MM.1S (cell line): ENCODE measurements around the gene NLGN1.

ENCODE experiments used
- DNase-seq: peaks from one replicate; pipeline ENCODE4 v3.0.0-alpha.2; 2015
- H2AFZ ChIP-seq: fragments of 300-600 bp; sonication (generic); 2 replicates; pipeline ENCODE4 v1.6.0; 2016; ENCODE audit warnings: antibody characterized with exemption, low read length
- H3F3A ChIP-seq: fragments of 300-600 bp; sonication (generic); 2 replicates; pipeline ENCODE4 v1.6.1; 2016; ENCODE audit warnings: mild to moderate bottlenecking, antibody characterized with exemption, low read length, moderate library complexity, mixed read lengths; ENCODE audit not compliant: insufficient read depth
- H3K27ac ChIP-seq: fragments of 300-600 bp; sonication (generic); 2 replicates; pipeline ENCODE4 v1.5.1; 2016; ENCODE audit warnings: mild to moderate bottlenecking, low read length
- H3K27me3 ChIP-seq: fragments of 300-600 bp; sonication (generic); replicated peaks from 2 replicates; pipeline ENCODE4 v1.6.0; 2016; ENCODE audit warnings: low read length; ENCODE audit not compliant: insufficient read depth
- H3K36me3 ChIP-seq: fragments of 300-600 bp; sonication (generic); replicated peaks from 2 replicates; pipeline ENCODE4 v1.6.1; 2016; ENCODE audit warnings: mild to moderate bottlenecking, low read length, mixed read lengths; ENCODE audit not compliant: insufficient read depth
- H3K4me1 ChIP-seq: fragments of 300-600 bp; sonication (generic); 2 replicates; pipeline ENCODE4 v1.6.1; 2016; ENCODE audit warnings: low read length, mixed read lengths
- H3K4me2 ChIP-seq: fragments of 300-600 bp; sonication (generic); 2 replicates; pipeline ENCODE4 v1.6.0; 2016; ENCODE audit warnings: low read depth, low read length
- H3K4me3 ChIP-seq: fragments of 300-600 bp; sonication (generic); 2 replicates; pipeline ENCODE4 v1.5.1; 2016; ENCODE audit warnings: low read length, mixed read lengths
- H3K79me2 ChIP-seq: fragments of 300-600 bp; sonication (generic); 2 replicates; pipeline ENCODE4 v1.6.1; 2016; ENCODE audit warnings: mixed run types, low read length, mixed read lengths
- H3K9ac ChIP-seq: fragments of 300-600 bp; sonication (generic); 2 replicates; pipeline ENCODE4 v1.6.1; 2016; ENCODE audit warnings: low read length, mixed read lengths
- H3K9me2 ChIP-seq: fragments of 300-600 bp; sonication (generic); replicated peaks from 2 replicates; pipeline ENCODE4 v1.6.1; 2016; ENCODE audit warnings: mild to moderate bottlenecking, low read length, mixed read lengths; ENCODE audit not compliant: insufficient read depth
- H3K9me3 ChIP-seq: fragments of 300-600 bp; sonication (generic); replicated peaks from 2 replicates; pipeline ENCODE4 v1.6.1; 2016; ENCODE audit warnings: mild to moderate bottlenecking, low read length, mixed read lengths; ENCODE audit not compliant: insufficient read depth
- H4K20me1 ChIP-seq: fragments of 300-600 bp; sonication (generic); 2 replicates; pipeline ENCODE4 v1.6.1; 2016; ENCODE audit warnings: mild to moderate bottlenecking, low read length, moderate library complexity, mixed read lengths; ENCODE audit not compliant: insufficient read depth
- EZH2 ChIP-seq: fragments of 300-600 bp; sonication (generic); optimal IDR thresholded peaks from 2 replicates; pipeline ENCODE3; 2017; ENCODE audit warnings: low read depth, mild to moderate bottlenecking, antibody characterized with exemption, low read length, mixed read lengths
- EZH2phosphoT487 ChIP-seq: fragments of 300-600 bp; sonication (generic); IDR thresholded peaks from 2 replicates; pipeline ENCODE4 v1.6.1; 2018; ENCODE audit warnings: antibody characterized with exemption, low read length
- TF ChIP-seq, protein P1 (sequence below): fragments of 300-600 bp; sonication (generic); IDR thresholded peaks from 2 replicates; pipeline ENCODE4 v1.5.1; 2016; ENCODE audit warnings: antibody characterized with exemption, low read length, mixed read lengths

Gene NLGN1

DNA sequence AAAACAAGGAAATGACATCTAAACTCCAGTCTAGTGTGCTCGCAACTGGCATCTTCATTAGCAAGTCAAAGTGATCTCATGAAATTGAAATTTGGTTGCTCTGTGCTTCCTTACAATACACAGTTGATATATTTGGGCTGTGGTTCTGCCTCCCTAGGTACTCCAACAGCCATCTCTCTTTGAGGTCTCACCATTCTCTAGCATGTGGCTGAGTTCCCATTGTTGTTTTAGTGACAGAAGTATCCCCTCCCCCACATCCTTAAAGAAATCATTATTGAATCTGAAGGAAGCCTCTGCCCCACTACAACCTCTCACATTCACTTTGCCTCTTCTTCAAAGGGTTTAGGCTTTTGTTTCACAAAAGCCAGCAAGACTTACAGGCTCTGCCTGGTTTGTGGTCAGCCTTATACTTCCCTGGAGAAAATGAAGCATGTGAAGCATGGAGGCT lies 516.5 kb downstream of the NLGN1 start:
- no peaks in the 10 kb centered on the region for H4K20me1 ChIP-seq
- H3K9me2 ChIP-seq: no peaks in the 10 kb centered on the region
- H3K4me2 ChIP-seq: no peak overlapping the region
- H2AFZ ChIP-seq: no peak overlapping the region
- TF ChIP-seq EZH2phosphoT487 (no peak), EZH2 (no peak)
- TF ChIP-seq, protein P1, sequence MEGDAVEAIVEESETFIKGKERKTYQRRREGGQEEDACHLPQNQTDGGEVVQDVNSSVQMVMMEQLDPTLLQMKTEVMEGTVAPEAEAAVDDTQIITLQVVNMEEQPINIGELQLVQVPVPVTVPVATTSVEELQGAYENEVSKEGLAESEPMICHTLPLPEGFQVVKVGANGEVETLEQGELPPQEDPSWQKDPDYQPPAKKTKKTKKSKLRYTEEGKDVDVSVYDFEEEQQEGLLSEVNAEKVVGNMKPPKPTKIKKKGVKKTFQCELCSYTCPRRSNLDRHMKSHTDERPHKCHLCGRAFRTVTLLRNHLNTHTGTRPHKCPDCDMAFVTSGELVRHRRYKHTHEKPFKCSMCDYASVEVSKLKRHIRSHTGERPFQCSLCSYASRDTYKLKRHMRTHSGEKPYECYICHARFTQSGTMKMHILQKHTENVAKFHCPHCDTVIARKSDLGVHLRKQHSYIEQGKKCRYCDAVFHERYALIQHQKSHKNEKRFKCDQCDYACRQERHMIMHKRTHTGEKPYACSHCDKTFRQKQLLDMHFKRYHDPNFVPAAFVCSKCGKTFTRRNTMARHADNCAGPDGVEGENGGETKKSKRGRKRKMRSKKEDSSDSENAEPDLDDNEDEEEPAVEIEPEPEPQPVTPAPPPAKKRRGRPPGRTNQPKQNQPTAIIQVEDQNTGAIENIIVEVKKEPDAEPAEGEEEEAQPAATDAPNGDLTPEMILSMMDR: no peak
- H3K36me3 ChIP-seq: no peaks in the 10 kb centered on the region
- peaks cover 16% of the 10 kb centered on the region for H3K4me1 ChIP-seq
- no peak overlapping the region for H3K9ac ChIP-seq
- H3K79me2 ChIP-seq: no peaks in the 10 kb centered on the region
- DNase-seq: no peak
- no peaks in the 10 kb centered on the region for H3F3A ChIP-seq
- no peak overlapping the region for H3K27ac ChIP-seq
- no peaks in the 10 kb centered on the region for H3K27me3 ChIP-seq
- no peaks in the 10 kb centered on the region for H3K9me3 ChIP-seq
- H3K4me3 ChIP-seq: no peak overlapping the region

DNA sequence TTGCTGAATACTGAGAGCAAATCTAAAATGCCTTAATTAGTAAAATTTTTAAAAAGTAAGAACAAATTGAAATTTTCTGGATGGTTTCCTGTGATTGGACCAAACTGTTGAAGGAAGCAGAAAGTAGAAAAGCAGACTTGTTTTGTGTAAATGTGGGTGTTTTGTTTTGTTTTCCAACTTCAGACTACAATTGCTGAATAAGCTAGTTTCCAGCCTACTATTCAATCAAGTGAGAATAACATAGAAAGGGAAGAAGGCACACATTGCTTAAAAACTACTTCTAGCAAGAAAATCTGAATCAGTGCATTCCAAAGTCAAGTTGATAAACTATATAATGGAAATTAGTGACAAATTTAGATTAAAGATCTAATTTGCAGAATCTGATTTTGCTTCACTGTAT lies 519.3 kb downstream of the NLGN1 start:
- no peak overlapping the region for H3K9ac ChIP-seq

DNA sequence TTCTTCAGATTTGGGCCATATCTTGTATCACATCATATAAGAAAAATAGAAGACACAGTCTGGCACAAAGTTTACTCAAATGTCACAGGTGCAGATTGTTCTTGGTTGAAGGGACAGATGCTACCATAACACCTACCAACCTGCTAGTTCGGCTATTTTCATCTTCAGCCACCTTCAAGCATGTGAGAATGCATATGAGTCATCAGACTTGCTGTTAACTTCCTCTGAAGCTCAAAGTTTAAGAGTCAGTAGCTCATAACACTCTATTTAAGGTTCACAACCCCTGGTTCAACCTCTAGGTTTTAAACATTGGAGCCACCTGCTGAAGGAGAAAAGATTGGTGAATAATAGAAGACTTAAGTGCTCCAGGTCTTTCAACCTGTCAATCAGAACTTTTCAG lies 522.8 kb downstream of the NLGN1 start:
- no peak for TF ChIP-seq EZH2phosphoT487
- TF ChIP-seq EZH2: no peak
- TF ChIP-seq, protein P1: peak; percentile 31
- Histone ChIP-seq H2AFZ (peak overlapping the region; percentile 28), H3F3A (peaks cover 18% of the 10 kb centered on the region), H3K27me3 (no peaks in the 10 kb centered on the region), H3K9me3 (no peaks in the 10 kb centered on the region), H4K20me1 (no peaks in the 10 kb centered on the region), H3K36me3 (no peaks in the 10 kb centered on the region), H3K4me2 (peak overlapping the region; percentile 74), H3K79me2 (no peaks in the 10 kb centered on the region), H3K27ac (peak overlapping the region; percentile 86), H3K4me1 (peaks cover 37% of the 10 kb centered on the region), H3K4me3 (peak overlapping the region; percentile 36), H3K9ac (peak overlapping the region; percentile 40; the same call in 1 of the 2 replicates), H3K9me2 (no peaks in the 10 kb centered on the region)
- DNase-seq: peak; percentile 99

More for the DNA sequence above, 519.3 kb downstream of the NLGN1 start:
- H3K4me1 ChIP-seq: peaks cover 37% of the 10 kb centered on the region
- no peaks in the 10 kb centered on the region for H3K36me3 ChIP-seq
- DNase-seq: peak; percentile 57
- H3K4me3 ChIP-seq: no peak overlapping the region
- H3K4me2 ChIP-seq: peak overlapping the region; percentile 26
- H2AFZ ChIP-seq: no peak overlapping the region
- H3K9me2 ChIP-seq: no peaks in the 10 kb centered on the region
- H3K27ac ChIP-seq: peak overlapping the region; percentile 4; the same call in 1 of the 2 replicates
- H3K79me2 ChIP-seq: no peaks in the 10 kb centered on the region
- no peaks in the 10 kb centered on the region for H3K9me3 ChIP-seq
- no peaks in the 10 kb centered on the region for H3K27me3 ChIP-seq
- H4K20me1 ChIP-seq: no peaks in the 10 kb centered on the region
- TF ChIP-seq EZH2 (no peak), EZH2phosphoT487 (no peak)
- TF ChIP-seq, protein P1: no peak
- peaks cover 18% of the 10 kb centered on the region for H3F3A ChIP-seq
